NCI-H187 treated with DMSO at 0.1 percent for 48 hours (cell line): ENCODE data around the gene NDST4.
A peak's percentile ranks its signal among the peaks of the same experiment; 100 is the strongest.
"Not testable (repeated sequence)": the region's sequence is repeated elsewhere in the genome, so short reads cannot be mapped to it uniquely, and the experiment has no call there.

Experiments used
- DNase-seq: peaks from one replicate; lab custom pipeline; 2025; lab: John Stamatoyannopoulos, UW

Gene NDST4

DNA sequence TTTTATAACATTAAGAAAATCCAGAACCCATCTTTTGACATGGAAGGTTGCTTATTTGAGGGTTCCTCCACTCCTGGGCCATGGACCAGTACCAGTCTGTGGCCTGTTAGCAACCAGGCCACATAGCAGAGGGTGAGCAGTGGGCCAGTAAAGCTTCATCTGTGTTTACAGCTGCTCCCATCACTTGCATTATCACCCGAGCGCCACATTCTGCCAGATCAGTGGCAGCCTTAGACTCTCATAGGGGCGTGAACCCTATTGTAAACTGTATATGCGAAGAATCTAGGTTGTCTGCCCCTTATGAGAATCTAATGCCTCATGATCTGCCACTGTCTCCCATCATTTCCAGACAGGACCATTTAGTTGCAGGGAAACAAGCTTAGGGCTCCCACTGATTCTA, 58.6 kb downstream of the NDST4 start:
- DNase-seq, result no peak

GRCh38 chr4:115053313-115053712, 60.1 kb downstream of the NDST4 start:
- DNase-seq, result no peak

GRCh38 chr4:115042496-115042895, 70.9 kb downstream of the NDST4 start:
- no peak for DNase-seq

GRCh38 chr4:115030281-115030680, 83.1 kb downstream of the NDST4 start:
- DNase-seq, result no peak

DNA sequence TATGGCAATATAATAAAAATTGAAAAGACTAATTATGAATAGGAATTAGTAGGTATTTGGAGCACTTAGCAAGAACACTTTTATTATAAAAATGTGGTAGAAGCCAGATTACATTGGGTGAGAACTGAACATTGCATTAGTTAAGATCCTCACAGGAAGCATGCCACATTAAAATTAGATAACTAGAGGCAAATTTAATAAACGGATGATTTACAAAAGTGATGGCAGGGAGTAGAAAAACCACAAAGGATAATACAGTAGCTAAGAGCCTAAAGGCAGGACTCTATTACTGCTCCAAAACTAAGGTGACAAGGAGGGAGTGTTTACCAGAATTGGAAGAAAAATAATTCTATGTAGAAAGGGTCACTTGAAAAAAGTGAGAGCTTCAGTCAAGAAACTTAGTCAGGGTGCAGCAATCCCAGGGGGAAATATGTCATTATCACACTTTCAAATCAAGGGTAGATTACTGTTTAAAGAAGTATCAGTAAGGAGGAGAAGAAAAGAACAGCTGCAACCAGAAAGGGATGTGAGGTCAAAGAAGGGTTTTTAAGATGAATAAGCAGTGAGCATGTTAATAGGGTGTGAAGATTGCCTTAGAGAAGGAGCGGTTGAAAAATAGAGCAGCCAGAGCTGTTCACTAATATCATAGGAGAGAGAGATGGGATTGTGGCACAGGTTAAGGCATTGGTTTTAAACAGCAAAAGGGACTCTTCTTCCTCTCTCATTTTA, 84.6 kb downstream of the NDST4 start:
- DNase-seq, result no peak

DNA sequence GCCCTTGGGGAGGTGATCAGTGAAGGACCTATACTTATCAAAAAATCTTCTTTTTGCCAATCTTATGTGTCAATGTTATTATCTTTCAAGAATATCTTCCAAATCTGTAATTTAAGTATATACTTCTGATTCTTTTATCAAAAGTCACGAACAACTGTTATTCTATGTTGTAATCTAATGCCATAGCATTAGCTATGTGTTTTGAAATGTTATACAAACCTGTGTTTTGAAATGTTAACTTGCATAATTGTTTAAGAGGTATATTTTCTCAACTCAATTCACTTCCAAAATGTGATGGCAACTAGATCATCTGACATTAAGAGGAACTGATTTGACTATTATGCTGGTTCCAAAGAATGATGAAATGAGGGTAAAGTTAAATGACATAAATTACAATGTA, 113.5 kb downstream of the NDST4 start:
- DNase-seq, result no peak

- DNase-seq, result no peak
Measured at GRCh38 chr4:114998316-114998715, 115.1 kb downstream of the NDST4 start.

- DNase-seq, result no peak
Measured at GRCh38 chr4:114997576-114998247, 115.7 kb downstream of the NDST4 start.

GRCh38 chr4:114986133-114986532, 127.3 kb downstream of the NDST4 start:
- DNase-seq, result no peak

DNA sequence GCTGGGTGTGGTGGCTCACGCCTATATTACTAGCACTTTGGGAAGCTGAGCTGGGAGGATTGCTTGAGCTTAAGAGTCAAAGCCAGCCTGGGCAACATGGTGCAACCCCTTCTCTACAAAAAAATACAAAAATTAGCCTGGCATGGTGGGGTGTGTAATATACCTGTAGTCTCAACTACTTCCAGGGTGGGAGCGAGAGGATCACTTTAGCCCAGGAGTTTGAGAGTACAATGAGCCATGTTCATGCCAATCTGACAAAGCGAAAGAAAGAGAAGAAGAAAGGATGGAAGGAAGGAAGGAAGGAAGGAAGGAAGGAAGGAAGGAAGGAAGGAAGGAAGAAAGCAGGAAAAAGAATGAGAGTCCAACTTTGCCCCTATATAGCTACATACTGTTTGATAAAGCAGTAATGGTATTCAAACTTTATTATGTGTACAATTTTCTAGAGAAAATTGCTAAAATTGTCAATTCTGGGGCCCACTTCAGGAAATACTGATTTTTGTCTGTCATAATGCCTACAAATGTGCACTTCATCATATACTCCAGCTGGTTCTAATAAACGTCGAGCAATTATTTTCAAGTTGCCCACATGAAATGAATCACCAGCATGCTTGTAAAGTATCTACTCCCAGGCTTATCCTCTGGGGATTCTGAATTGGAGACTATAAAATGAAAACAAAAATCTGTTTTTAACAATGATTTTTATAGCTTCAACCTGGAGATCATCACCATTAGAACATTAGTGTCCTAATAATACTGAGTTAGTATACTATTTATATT, 132.3 kb downstream of the NDST4 start:
- no peak for DNase-seq

GRCh38 chr4:114980399-114980798, 133.0 kb downstream of the NDST4 start:
- not testable (repeated sequence) for DNase-seq

DNA sequence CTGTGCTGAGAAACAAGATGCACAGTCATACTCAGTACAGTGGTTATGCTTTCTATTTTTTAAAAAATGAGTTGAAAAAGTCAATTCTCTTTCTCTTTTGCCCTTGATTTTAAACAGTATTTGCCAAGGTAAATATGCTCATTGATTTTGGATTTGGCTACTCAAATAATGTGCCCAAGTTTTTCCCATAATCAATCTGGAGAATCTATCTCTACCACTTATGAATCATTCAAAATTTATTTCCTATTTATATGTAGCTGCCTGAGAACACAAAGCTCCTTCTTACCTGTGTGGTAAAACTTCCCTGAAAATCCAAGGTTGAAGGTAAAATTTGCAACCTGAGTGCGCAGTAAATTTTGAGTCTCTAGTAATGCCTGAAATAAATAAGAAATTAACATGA, 136.5 kb downstream of the NDST4 start:
- no peak for DNase-seq

- DNase-seq, result no peak
Measured at GRCh38 chr4:114964026-114964425, 149.4 kb downstream of the NDST4 start.

GRCh38 chr4:114945616-114946015, 167.8 kb downstream of the NDST4 start:
- no peak for DNase-seq

- no peak for DNase-seq
Measured at GRCh38 chr4:114941503-114941902, 171.9 kb downstream of the NDST4 start.

DNA sequence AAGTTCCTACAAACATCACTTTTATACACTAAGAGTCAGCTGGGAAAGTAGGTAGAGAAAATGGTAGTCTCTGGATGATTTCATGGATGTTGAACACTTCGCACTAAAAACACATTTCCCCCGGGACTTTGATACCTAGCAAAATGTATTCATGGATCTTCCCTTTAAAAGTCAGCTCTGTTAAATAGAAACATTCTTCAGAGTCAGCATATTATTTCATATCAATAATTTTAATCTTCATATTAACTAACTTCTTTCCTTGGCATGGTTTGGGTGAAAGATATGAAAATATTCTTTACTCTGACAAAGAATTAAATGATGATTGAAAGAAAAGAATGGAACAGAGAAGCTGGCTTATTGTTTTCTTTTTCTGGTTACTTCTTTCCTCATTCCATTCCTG, 185.5 kb downstream of the NDST4 start:
- no peak for DNase-seq

GRCh38 chr4:114926583-114926982, 186.8 kb downstream of the NDST4 start:
- DNase-seq, result no peak

- no peak for DNase-seq
Measured at GRCh38 chr4:114924311-114924710, 189.1 kb downstream of the NDST4 start.

DNA sequence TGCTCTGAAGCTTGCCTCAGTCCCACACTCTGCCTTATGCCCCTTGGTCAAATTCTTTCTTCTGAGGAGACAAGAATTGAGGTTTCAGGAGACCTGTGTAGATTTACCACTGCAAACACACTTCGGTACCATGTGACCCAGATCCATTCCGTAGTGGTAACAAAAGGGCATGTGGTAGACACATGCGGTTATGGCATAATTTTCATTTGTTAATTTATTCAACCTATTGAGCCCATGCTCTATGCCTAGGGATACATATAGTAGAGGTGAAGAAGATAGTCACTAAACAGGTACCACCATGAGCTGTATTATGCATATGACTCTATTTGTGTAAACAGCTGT, 190.9 kb downstream of the NDST4 start:
- no peak for DNase-seq

- peak; percentile 47 for DNase-seq
Measured at GRCh38 chr4:114921790-114922591, 191.4 kb downstream of the NDST4 start.

DNA sequence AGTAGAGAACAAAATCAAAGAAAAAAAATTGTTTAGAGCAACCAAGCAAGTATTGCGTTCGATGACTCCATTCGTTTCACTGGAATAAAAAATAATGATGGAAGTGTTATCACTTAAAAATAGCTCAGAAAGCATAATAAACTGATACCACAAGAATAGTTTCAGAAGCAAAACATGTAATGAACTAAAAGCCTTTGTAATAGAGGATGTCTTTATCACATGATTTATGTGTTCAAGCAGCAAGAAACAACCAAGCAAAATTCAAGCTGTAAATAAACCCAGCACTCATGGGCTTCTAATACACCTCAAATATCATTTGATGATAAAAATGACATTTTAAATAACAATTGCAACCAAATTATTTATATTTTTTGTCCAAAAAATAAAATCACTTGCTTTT, 192.2 kb downstream of the NDST4 start:
- no peak for DNase-seq

DNA sequence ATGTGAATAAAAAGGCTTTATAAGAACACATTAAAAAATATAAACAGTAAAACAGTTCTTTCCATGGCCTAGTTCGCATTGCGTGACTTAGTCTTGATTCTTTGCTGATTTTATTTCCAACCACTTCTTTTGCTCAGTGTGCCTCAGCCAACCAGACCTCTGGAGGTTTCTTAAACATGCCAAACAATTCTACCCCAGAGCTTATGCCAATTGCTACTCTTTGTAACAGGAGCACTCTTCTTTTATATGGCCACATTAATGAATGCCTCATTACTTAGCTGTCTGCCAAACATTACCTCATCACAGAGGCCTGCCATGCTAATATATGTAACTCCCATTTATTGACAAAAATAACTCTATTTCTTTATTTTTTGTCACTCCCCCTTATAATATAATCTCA, 202.3 kb downstream of the NDST4 start:
- no peak for DNase-seq
